ENCODE results near the gene HS3ST5.

DNA sequence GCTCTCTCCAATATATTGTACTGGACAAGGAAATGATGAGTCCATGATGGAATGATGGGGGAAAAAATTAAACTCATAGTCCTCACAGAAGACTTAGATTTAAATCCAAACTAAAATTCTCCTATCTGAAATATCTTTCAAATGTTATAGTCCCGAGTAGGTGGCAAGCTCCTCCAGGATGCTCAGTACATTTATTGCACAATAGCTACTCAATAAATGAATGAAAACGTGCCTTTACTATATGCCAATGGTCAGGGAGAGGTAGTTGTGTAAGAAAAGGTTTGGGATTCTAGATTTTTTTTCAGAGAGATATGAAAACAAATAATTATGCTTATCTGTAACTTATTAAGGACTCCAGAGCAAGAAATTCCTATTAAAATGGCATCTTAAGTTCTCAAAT is 32.8 kb downstream of the HS3ST5 start:
- TF ChIP-seq, protein P1, sequence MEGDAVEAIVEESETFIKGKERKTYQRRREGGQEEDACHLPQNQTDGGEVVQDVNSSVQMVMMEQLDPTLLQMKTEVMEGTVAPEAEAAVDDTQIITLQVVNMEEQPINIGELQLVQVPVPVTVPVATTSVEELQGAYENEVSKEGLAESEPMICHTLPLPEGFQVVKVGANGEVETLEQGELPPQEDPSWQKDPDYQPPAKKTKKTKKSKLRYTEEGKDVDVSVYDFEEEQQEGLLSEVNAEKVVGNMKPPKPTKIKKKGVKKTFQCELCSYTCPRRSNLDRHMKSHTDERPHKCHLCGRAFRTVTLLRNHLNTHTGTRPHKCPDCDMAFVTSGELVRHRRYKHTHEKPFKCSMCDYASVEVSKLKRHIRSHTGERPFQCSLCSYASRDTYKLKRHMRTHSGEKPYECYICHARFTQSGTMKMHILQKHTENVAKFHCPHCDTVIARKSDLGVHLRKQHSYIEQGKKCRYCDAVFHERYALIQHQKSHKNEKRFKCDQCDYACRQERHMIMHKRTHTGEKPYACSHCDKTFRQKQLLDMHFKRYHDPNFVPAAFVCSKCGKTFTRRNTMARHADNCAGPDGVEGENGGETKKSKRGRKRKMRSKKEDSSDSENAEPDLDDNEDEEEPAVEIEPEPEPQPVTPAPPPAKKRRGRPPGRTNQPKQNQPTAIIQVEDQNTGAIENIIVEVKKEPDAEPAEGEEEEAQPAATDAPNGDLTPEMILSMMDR (conservative IDR thresholded peaks at IDR 0.05; ENCODE audit: low read depth in 2 of 2): no peak
- TF ChIP-seq EZH2 (IDR thresholded peaks at IDR 0.05; ENCODE audit: low read depth, unreplicated experiment) (no peak), POLR2AphosphoS5 (IDR thresholded peaks at IDR 0.05; ENCODE audit: low read depth) (no peak), ZNF331 (CRISPR knock-in tag; IDR thresholded peaks at IDR 0.05; ENCODE audit: low read depth) (no peak), EZH2phosphoT487 (IDR thresholded peaks at IDR 0.05; ENCODE audit: unreplicated experiment) (no peak), ZNF114 (CRISPR knock-in tag; IDR thresholded peaks at IDR 0.05) (no peak), NANOG (IDR thresholded peaks at IDR 0.05; ENCODE audit: borderline replicate concordance) (no peak)
- TF ChIP-seq, protein P2, sequence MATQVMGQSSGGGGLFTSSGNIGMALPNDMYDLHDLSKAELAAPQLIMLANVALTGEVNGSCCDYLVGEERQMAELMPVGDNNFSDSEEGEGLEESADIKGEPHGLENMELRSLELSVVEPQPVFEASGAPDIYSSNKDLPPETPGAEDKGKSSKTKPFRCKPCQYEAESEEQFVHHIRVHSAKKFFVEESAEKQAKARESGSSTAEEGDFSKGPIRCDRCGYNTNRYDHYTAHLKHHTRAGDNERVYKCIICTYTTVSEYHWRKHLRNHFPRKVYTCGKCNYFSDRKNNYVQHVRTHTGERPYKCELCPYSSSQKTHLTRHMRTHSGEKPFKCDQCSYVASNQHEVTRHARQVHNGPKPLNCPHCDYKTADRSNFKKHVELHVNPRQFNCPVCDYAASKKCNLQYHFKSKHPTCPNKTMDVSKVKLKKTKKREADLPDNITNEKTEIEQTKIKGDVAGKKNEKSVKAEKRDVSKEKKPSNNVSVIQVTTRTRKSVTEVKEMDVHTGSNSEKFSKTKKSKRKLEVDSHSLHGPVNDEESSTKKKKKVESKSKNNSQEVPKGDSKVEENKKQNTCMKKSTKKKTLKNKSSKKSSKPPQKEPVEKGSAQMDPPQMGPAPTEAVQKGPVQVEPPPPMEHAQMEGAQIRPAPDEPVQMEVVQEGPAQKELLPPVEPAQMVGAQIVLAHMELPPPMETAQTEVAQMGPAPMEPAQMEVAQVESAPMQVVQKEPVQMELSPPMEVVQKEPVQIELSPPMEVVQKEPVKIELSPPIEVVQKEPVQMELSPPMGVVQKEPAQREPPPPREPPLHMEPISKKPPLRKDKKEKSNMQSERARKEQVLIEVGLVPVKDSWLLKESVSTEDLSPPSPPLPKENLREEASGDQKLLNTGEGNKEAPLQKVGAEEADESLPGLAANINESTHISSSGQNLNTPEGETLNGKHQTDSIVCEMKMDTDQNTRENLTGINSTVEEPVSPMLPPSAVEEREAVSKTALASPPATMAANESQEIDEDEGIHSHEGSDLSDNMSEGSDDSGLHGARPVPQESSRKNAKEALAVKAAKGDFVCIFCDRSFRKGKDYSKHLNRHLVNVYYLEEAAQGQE (IDR thresholded peaks at IDR 0.05; ENCODE audit: unreplicated experiment): no peak
- TF ChIP-seq, protein P3, sequence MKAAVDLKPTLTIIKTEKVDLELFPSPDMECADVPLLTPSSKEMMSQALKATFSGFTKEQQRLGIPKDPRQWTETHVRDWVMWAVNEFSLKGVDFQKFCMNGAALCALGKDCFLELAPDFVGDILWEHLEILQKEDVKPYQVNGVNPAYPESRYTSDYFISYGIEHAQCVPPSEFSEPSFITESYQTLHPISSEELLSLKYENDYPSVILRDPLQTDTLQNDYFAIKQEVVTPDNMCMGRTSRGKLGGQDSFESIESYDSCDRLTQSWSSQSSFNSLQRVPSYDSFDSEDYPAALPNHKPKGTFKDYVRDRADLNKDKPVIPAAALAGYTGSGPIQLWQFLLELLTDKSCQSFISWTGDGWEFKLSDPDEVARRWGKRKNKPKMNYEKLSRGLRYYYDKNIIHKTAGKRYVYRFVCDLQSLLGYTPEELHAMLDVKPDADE (IDR thresholded peaks at IDR 0.05): no peak

All from GM23338 (cell line).